A673 (cell line): ENCODE measurements around the gene LSM2. TPM values are rescaled to one million over a fixed set of nuclear protein-coding genes. Genes with fewer than 3 reads are reported as not detected.
"Not testable (repeated sequence)": the region's sequence is repeated elsewhere in the genome, so short reads cannot be mapped to it uniquely, and the experiment has no call there.

Source experiments
- BruUV-seq: library from RNA; stranded (reverse); fragments of 400-500 nt; replicated peaks from 2 replicates; lab custom pipeline; 2021; lab: Mats Ljungman, UMichigan
- CTCF ChIA-PET: fragments of 300-600 bp; sonication (Branson Sonifier 250); formaldehyde crosslinking; loops from one replicate; lab custom pipeline; 2022; ENCODE audit warnings: antibody characterized with exemption; lab: Charles Lee
- POLR2A ChIA-PET: fragments of 300-600 bp; sonication (Branson Sonifier 250); formaldehyde crosslinking; loops from one replicate; lab custom pipeline; 2022; ENCODE audit warnings: antibody characterized with exemption; ENCODE audit not compliant: low non-redundant PET; lab: Charles Lee
- DNase-seq: peaks from one replicate; pipeline ENCODE4 v3.0.0-alpha.2; 2015; ENCODE audit warnings: low spot score
- H3K27ac ChIP-seq: fragments of 200-600 bp; sonication (generic); 2 replicates; pipeline ENCODE4 v1.5.1; 2016; ENCODE audit warnings: mixed run types, low read depth, mild to moderate bottlenecking, mixed read lengths, antibody characterized with exemption, low read length; ENCODE audit not compliant: poor library complexity, severe bottlenecking
- H3K27me3 ChIP-seq: fragments of 200-600 bp; sonication (generic); replicated peaks from 2 replicates; pipeline ENCODE4 v1.6.1; 2017; ENCODE audit warnings: mixed run types, low read depth, mild to moderate bottlenecking, mixed read lengths, antibody characterized with exemption, low read length; ENCODE audit not compliant: insufficient read depth, poor library complexity
- H3K36me3 ChIP-seq: fragments of 200-600 bp; sonication (generic); 2 replicates; pipeline ENCODE4 v1.6.1; 2016; ENCODE audit warnings: mixed run types, mild to moderate bottlenecking, mixed read lengths, antibody characterized with exemption, low read length; ENCODE audit not compliant: insufficient read depth, poor library complexity, severe bottlenecking
- H3K4me1 ChIP-seq: fragments of 200-600 bp; sonication (generic); 2 replicates; pipeline ENCODE4 v1.6.1; 2017; ENCODE audit warnings: mixed run types, mild to moderate bottlenecking, mixed read lengths, antibody characterized with exemption, low read length; ENCODE audit not compliant: insufficient read depth, poor library complexity, severe bottlenecking
- H3K4me3 ChIP-seq: fragments of 200-600 bp; sonication (generic); 2 replicates; pipeline ENCODE4 v1.5.1; 2016; ENCODE audit warnings: low read depth, mixed run types, mild to moderate bottlenecking, mixed read lengths, low read length; ENCODE audit not compliant: poor library complexity, severe bottlenecking
- H3K9me3 ChIP-seq: fragments of 200-600 bp; sonication (generic); 2 replicates; pipeline ENCODE4 v1.6.1; 2016; ENCODE audit warnings: mixed run types, low read depth, mild to moderate bottlenecking, mixed read lengths, antibody characterized with exemption, low read length; ENCODE audit not compliant: poor library complexity, severe bottlenecking
- CTCF ChIP-seq: fragments of 300-800, 200-600 bp; sonication (generic); conservative IDR thresholded peaks from 2 replicates; pipeline ENCODE4 v1.5.1; 2017; ENCODE audit warnings: low read depth, mild to moderate bottlenecking, antibody characterized with exemption, low read length, moderate library complexity, mixed read lengths
- EZH2 ChIP-seq: fragments of 200-600 bp; sonication (generic); IDR thresholded peaks from 2 replicates; pipeline ENCODE4 v1.6.1; 2017; ENCODE audit warnings: borderline replicate concordance, low read depth, mild to moderate bottlenecking, mixed read lengths, antibody characterized with exemption, low read length; ENCODE audit not compliant: poor library complexity, severe bottlenecking
- intact Hi-C: fragments of 100-400 bp; cut with micrococcal nuclease; formaldehyde crosslinking; loops from one replicate; pipeline ENCODE4 v1.10.0; 2022; ENCODE audit not compliant: unreplicated experiment
- total RNA-seq: library from RNA; stranded (reverse); gene quantifications from 2 replicates; pipeline ENCODE4 v1.2.3, GENCODE V29; 2021

LSM2 gene
- total RNA-seq, 1 experiment from 2014 or later: 99.8 TPM

DNA sequence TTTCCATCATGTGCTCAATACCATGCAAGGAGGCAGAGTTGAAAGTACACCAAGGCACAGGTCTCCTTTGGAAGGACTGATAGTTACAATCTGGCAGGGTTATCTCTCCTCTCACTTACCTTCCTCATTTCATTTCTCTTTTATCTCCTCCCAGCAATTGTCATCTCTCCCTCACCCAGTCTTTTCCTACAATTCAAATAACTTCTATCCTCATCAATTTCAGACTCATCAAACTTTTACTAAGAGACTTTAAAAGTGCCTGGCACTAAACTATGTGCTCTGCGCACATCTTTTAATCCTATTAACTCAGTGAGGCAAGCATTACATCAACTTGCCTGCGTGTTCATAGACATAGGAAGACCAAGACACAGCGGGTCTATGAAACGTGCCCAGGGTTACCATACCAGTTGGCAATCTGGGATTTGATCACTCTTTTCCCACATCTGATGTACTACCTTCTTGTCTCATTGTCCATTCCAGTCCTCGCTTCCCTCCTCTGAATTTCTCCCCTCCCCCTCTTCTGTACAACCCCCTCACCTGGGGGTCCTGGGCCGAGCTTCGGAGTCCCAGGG lies 12.4 kb downstream of the LSM2 start:
- Histone ChIP-seq H3K4me3 (peak overlapping the region; percentile 84), H3K27ac (peak overlapping the region; percentile 99), H3K4me1 (peaks cover 11% of the 10 kb centered on the region), H3K36me3 (peaks cover 55% of the 10 kb centered on the region), H3K9me3 (no peaks in the 10 kb centered on the region), H3K27me3 (no peaks in the 10 kb centered on the region)
- TF ChIP-seq EZH2: no peak
- no peak for TF ChIP-seq CTCF
- intact Hi-C loops: loop anchor here (5.0 kb wide), 2 partner anchors 38 to 57 kb away; partner anchors contain the start of gene CLIC1
- peak; percentile 78 for DNase-seq
- TSS peak; percentile 90 for BruUV-seq
- ChIA-PET CTCF (no interaction called here), POLR2A (no interaction called here)

GRCh38 chr6:31793927-31794245 lies 12.9 kb downstream of the LSM2 start:
- Histone ChIP-seq H3K36me3 (peaks cover 60% of the 10 kb centered on the region), H3K27ac (peak overlapping the region; percentile 99), H3K4me3 (peak overlapping the region; percentile 84), H3K4me1 (peaks cover 11% of the 10 kb centered on the region)
- CTCF ChIA-PET: interaction anchor here (0.6 kb wide), 1 partner anchor 133 kb away, joined by 4 read pairs; no protein-coding TSS in a partner anchor
- BruUV-seq, POLR2A ChIA-PET, DNase-seq, H3K27me3 ChIP-seq, H3K9me3 ChIP-seq: not testable (repeated sequence)
- intact Hi-C loops: loop anchor here (5.0 kb wide), 2 partner anchors 38 to 57 kb away; partner anchors contain the start of gene CLIC1

DNA sequence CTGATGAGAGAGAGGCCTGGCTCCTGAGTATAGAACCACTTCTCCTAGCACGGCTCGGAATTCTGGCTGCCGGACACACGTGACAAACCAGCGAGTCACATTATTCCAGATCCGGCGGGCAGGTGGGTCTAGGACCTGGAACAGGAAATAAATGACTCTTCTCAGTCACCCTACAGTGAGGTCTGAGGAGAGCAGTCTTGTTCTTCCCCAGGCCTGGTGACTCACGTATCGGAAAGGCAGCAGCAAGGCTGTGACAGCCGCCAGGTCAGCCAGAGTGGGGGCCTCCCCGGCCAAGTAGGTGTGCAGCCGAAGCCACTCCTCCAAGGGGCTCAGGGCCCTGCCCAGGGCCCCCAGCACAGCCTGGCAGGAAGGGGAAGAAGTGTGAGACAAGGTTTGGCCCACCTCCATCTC lies 14.0 kb downstream of the LSM2 start:
- TF ChIP-seq EZH2 (no peak), CTCF (no peak)
- DNase-seq: no peak
- intact Hi-C loops: loop anchor here (5.0 kb wide), 2 partner anchors 40 to 55 kb away; partner anchors contain the start of gene CLIC1
- H3K4me1 ChIP-seq: peaks cover 11% of the 10 kb centered on the region
- peak overlapping the region; percentile 35 for H3K27ac ChIP-seq
- BruUV-seq: no TSS peak
- ChIA-PET CTCF (no interaction called here), POLR2A (no interaction called here)
- no peak overlapping the region for H3K4me3 ChIP-seq
- H3K27me3 ChIP-seq: no peaks in the 10 kb centered on the region
- H3K36me3 ChIP-seq: peaks cover 59% of the 10 kb centered on the region
- H3K9me3 ChIP-seq: no peaks in the 10 kb centered on the region

- H3K4me1 ChIP-seq: peaks cover 11% of the 10 kb centered on the region
- no peaks in the 10 kb centered on the region for H3K9me3 ChIP-seq
- ChIA-PET POLR2A (interaction anchor here (1.0 kb wide), 1 partner anchor 23 kb away, joined by 3 read pairs; the partner anchor contains the start of genes HSPA1A and HSPA1L), CTCF (no interaction called here)
- intact Hi-C loops: loop anchor here (5.0 kb wide), 2 partner anchors 40 to 55 kb away; partner anchors contain the start of gene CLIC1
- no peak for TF ChIP-seq CTCF
- no peak for TF ChIP-seq EZH2
- H3K27ac ChIP-seq: no peak overlapping the region
- no peaks in the 10 kb centered on the region for H3K27me3 ChIP-seq
- BruUV-seq: no TSS peak
- no peak overlapping the region for H3K4me3 ChIP-seq
- H3K36me3 ChIP-seq: peaks cover 52% of the 10 kb centered on the region
- no peak for DNase-seq
These were observed 14.7 kb downstream of the LSM2 start for GRCh38 chr6:31792090-31792374.
